GM13976 (cell line): Measurements from ENCODE around the gene KRT33B.

Experiments
- DNase-seq: peaks from one replicate; pipeline ENCODE4 v3.0.0; 2012; ENCODE audit warnings: low spot score
- CTCF ChIP-seq: IDR thresholded peaks from 2 replicates; pipeline ENCODE4 v1.5.1; 2012; ENCODE audit warnings: borderline replicate concordance, mild to moderate bottlenecking; ENCODE audit not compliant: insufficient read depth; ENCODE audit errors: extremely low read depth, missing control alignments, control extremely low read depth
- in situ Hi-C: fragments of 300-500 bp; cut with MboI; formaldehyde crosslinking; loops from one replicate; pipeline ENCODE4 v1.12.0; 2022; ENCODE audit warnings: low sequenced_read_pairs, mixed read lengths, inconsistent platforms; ENCODE audit not compliant: unreplicated experiment

Gene KRT33B

GRCh38 chr17:41415411-41415810, 45.8 kb upstream of the KRT33B start:
- TF ChIP-seq CTCF: no peak
- in situ Hi-C loops: no loop called here
- no peak for DNase-seq

GRCh38 chr17:41413982-41414381, 44.4 kb upstream of the KRT33B start:
- in situ Hi-C loops: no loop called here
- no peak for DNase-seq
- TF ChIP-seq CTCF: no peak

GRCh38 chr17:41413353-41413957, 43.8 kb upstream of the KRT33B start:
- DNase-seq: no peak
- TF ChIP-seq CTCF: no peak
- in situ Hi-C loops: no loop called here

GRCh38 chr17:41411072-41411840, 41.6 kb upstream of the KRT33B start:
- TF ChIP-seq CTCF: no peak
- no peak for DNase-seq
- in situ Hi-C loops: no loop called here

GRCh38 chr17:41407226-41407625, 37.6 kb upstream of the KRT33B start:
- DNase-seq: no peak
- in situ Hi-C loops: no loop called here

GRCh38 chr17:41406205-41406604, 36.6 kb upstream of the KRT33B start:
- in situ Hi-C loops: no loop called here

More at GRCh38 chr17:41407226-41407625, 37.6 kb upstream of the KRT33B start:
- no peak for TF ChIP-seq CTCF

More at GRCh38 chr17:41406205-41406604, 36.6 kb upstream of the KRT33B start:
- no peak for DNase-seq
- no peak for TF ChIP-seq CTCF
